ENCODE data around the gene AKAP8L. TPM values are rescaled to one million over a fixed set of nuclear protein-coding genes. Genes with fewer than 3 reads are reported as not detected.

Gene AKAP8L
- total RNA-seq, 1 donor from 2014 or later = 89.9 TPM

GRCh38 chr19:15427350-15427700 is 8.5 kb upstream of the AKAP8L start:
- no peak for TF ChIP-seq CTCF (conservative IDR thresholded peaks at IDR 0.05; ENCODE audit: low read depth, low read length)

GRCh38 chr19:15426485-15427349 is 7.9 kb upstream of the AKAP8L start:
- no peak overlapping the region for H3K4me3 ChIP-seq (ENCODE audit: low read depth, low read length)
- no peak for TF ChIP-seq CTCF (conservative IDR thresholded peaks at IDR 0.05; ENCODE audit: low read depth, low read length)
- no peak for DNase-seq (ENCODE audit: low read depth)

More at GRCh38 chr19:15427350-15427700, 8.5 kb upstream of the AKAP8L start:
- H3K4me3 ChIP-seq (ENCODE audit: low read depth, low read length) = no peak overlapping the region
- DNase-seq (ENCODE audit: low read depth) = no peak

GRCh38 chr19:15425321-15425950 is 6.6 kb upstream of the AKAP8L start:
- no peak for DNase-seq (ENCODE audit: low read depth)
- H3K4me3 ChIP-seq (ENCODE audit: low read depth, low read length) = no peak overlapping the region
- TF ChIP-seq CTCF (conservative IDR thresholded peaks at IDR 0.05; ENCODE audit: low read depth, low read length) = no peak

- TF ChIP-seq CTCF (conservative IDR thresholded peaks at IDR 0.05; ENCODE audit: low read depth, low read length) = no peak
- H3K4me3 ChIP-seq (ENCODE audit: low read depth, low read length) = no peak overlapping the region
- DNase-seq (ENCODE audit: low read depth) = no peak
Observed at GRCh38 chr19:15424692-15425272, 6.0 kb upstream of the AKAP8L start.

GRCh38 chr19:15424121-15424520 is 5.3 kb upstream of the AKAP8L start:
- TF ChIP-seq CTCF (conservative IDR thresholded peaks at IDR 0.05; ENCODE audit: low read depth, low read length) = no peak
- DNase-seq (ENCODE audit: low read depth) = no peak
- H3K4me3 ChIP-seq (ENCODE audit: low read depth, low read length) = no peak overlapping the region

GRCh38 chr19:15423130-15423529 is 4.3 kb upstream of the AKAP8L start:
- no peak for DNase-seq (ENCODE audit: low read depth)
- H3K4me3 ChIP-seq (ENCODE audit: low read depth, low read length) = no peak overlapping the region
- TF ChIP-seq CTCF (conservative IDR thresholded peaks at IDR 0.05; ENCODE audit: low read depth, low read length) = no peak

Data from epithelial cell of proximal tubule (primary cell).